Endothelial cell of umbilical vein (primary cell): ENCODE data around the gene PAX5.

Source experiments
- CTCF ChIP-seq, 2 donors: IDR thresholded peaks; 1 replicate in 1 of 2; 2 replicates in 1 of 2; pipeline ENCODE4 v1.5.1; 2011; ENCODE audit warnings: low read length in 2 of 2, mild to moderate bottlenecking in 2 of 2, moderate library complexity in 2 of 2, control low read depth in 1 of 2, inconsistent platforms in 1 of 2, low read depth in 1 of 2; ENCODE audit not compliant: insufficient read depth in 1 of 2; ENCODE audit errors: extremely low read depth in 1 of 2
- GATA2 ChIP-seq: IDR thresholded peaks from 2 replicates; pipeline ENCODE4 v1.7.0; 2011; ENCODE audit warnings: low read depth, mild to moderate bottlenecking, moderate library complexity, mixed read lengths, low read length; ENCODE audit not compliant: insufficient read length, insufficient read depth
- POLR2AphosphoS5 ChIP-seq: IDR thresholded peaks from 2 replicates; pipeline ENCODE4 v1.6.1; 2012; ENCODE audit warnings: low read depth, mild to moderate bottlenecking, control low read depth, low read length, moderate library complexity; ENCODE audit not compliant: insufficient read depth

GRCh38 chr9:36950389-36950788 is 83.7 kb downstream of the PAX5 start:
- TF ChIP-seq CTCF (IDR thresholded peaks at IDR 0.05; ENCODE audit: extremely low read depth in 1 of 2, insufficient read depth in 1 of 2, low read depth in 1 of 2, low read length in 2 of 2) (no peak), POLR2AphosphoS5 (no peak), GATA2 (no peak)
